Kidney (tissue), 14 donors: ENCODE results near the gene FAM78A. TPM values are rescaled to one million over a fixed set of nuclear protein-coding genes. Genes with fewer than 3 reads are reported as not detected.

ENCODE experiments used
- DNase-seq, 5 donors: peaks; one replicate each; pipeline ENCODE4 v3.0.0-alpha.2; 2013 to 2020
- FAIRE-seq: peaks from 2 replicates; lab custom pipeline; 2012; peaks lifted over from hg19 to GRCh38; lab: Jason Lieb, UNC
- H3K27ac ChIP-seq, 2 donors: one replicate each; pipeline ENCODE4 v1.7.0; 2013; ENCODE audit warnings: low read depth in 2 of 2, low read length in 2 of 2, inconsistent platforms in 1 of 2
- H3K27me3 ChIP-seq: one replicate; pipeline ENCODE4 v1.7.1; 2013; ENCODE audit warnings: low read length, inconsistent platforms; ENCODE audit not compliant: control insufficient read depth, insufficient read depth
- H3K36me3 ChIP-seq, 3 donors: one replicate each; pipeline versions ENCODE4 v1.7.0 to v1.7.1; 2013; ENCODE audit warnings: low read length in 3 of 3, control low read depth in 1 of 3, inconsistent platforms in 1 of 3; ENCODE audit not compliant: insufficient read depth in 3 of 3, control insufficient read depth in 2 of 3
- H3K4me1 ChIP-seq, 3 donors: one replicate each; pipeline versions ENCODE4 v1.7.0 to v1.7.1; 2013; ENCODE audit warnings: low read length in 3 of 3, inconsistent platforms in 1 of 3, low read depth in 1 of 3; ENCODE audit not compliant: control insufficient read depth in 2 of 3, insufficient read depth in 2 of 3
- H3K4me3 ChIP-seq, 3 donors: one replicate each; pipeline versions ENCODE4 v1.7.0 to v1.8.1; 2013; ENCODE audit warnings: low read length in 3 of 3, control low read depth in 1 of 3, inconsistent platforms in 1 of 3
- H3K9ac ChIP-seq, 3 donors: one replicate each; pipeline versions ENCODE4 v1.7.0 to v1.7.1; 2013; ENCODE audit warnings: low read length in 3 of 3, control low read depth in 1 of 3, inconsistent platforms in 1 of 3
- H3K9me3 ChIP-seq, 3 donors: one replicate each; pipeline versions ENCODE4 v1.7.0 to v1.7.1; 2013; ENCODE audit warnings: low read length in 3 of 3, control low read depth in 1 of 3, inconsistent platforms in 1 of 3; ENCODE audit not compliant: control insufficient read depth in 2 of 3, insufficient read depth in 1 of 3
- intact Hi-C: fragments of 100-400 bp; cut with DNase I; formaldehyde crosslinking; loops from one replicate; pipeline ENCODE4 v1.11.1; 2022
- polyA plus RNA-seq: library from polyadenylated mRNA; stranded (reverse); fragments of 350-450 nt; fragmentation: Illumina TruSeq; extraction: RNeasy Lipid Tissue Mini Kit (QIAGEN cat#74804); gene quantifications from one replicate; pipeline ENCODE4 v1.2.3, GENCODE V29; 2014; ENCODE audit warnings: low read depth, low replicate concordance; ENCODE audit not compliant: insufficient read depth
- total RNA-seq: library from RNA; stranded (reverse); fragmentation: NEBNext Ultra II Directional; extraction: Animal tissue kit (Norgen Biotek cat#: 25700); gene quantifications from one replicate; pipeline ENCODE4 v1.2.1, GENCODE V29; 2021
- TF ChIP-seq, protein P1 (sequence below): IDR thresholded peaks from 3 replicates; pipeline ENCODE4 v1.5.1; 2012; ENCODE audit warnings: mild to moderate bottlenecking, moderate library complexity, borderline replicate concordance; ENCODE audit not compliant: insufficient read depth; ENCODE audit errors: extremely low read depth
- donor health status: control.
- donor health status: control.
- donor health status: control.
- donor health status: control.
- donor health status: control.
- donor health status: DM: yes; HTN: yes; CAD: no.
- donor health status: Normal renal cell carcinoma (clear cell type).

Gene FAM78A
- total and polyA plus RNA-seq, 2 donors from 2014 or later: 1.6 to 6.1 TPM

DNA sequence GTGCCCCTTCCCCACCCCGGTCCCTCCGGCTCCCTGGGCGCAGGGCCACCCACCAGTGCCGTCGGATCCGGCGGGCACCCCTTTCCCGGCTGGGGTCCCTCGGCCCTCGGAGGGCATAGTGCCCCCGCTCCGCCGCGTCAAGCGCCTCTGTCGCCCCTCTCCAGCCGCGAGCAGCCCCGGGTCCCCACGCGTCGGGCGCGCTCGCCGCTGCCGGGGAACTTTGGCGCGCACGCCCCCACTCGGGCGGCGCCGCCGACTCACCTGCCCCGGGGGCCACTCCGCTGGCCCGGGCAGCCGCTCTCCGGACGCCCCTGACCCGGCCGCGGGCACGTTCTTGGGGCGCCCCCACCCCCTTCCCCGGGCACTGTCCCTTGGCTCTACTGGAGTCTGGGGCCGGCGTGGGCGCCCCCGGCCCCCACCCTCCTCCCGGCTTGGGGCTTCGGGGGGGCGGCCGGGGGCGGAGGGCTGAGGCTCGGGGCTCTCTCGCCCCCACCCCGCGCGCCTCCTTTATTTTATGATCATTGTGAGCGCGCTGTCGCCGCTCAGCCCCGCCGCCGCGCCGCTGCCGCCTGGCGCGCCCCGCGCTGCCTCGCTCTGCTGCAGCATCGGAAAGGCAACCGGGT is 1.1 kb upstream of the FAM78A start:
- FAIRE-seq: no peak
- intact Hi-C loops: no loop called here

DNA sequence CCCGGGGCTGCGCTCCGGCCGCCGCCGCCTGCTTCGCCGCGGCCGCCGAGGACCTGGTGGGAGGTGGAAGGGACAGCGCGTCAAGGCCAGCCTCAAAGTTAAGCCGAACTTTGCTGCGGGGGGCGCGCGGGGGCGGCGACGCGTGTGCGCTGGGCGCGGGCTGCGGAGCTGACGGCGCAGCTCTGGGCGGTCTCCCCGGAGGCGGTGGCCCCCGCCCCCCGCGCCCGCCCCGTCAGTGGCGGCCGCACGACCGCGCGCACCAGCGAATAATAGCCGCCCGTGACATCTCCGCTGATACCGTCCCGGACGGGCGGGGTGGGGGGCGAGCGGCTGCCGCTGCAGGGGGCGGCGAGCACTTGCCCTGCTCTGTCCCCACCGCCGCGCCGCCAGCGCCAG is 579 bp upstream of the FAM78A start:
- no peaks in the 10 kb centered on the region for H3K36me3 ChIP-seq
- TF ChIP-seq, protein P1, sequence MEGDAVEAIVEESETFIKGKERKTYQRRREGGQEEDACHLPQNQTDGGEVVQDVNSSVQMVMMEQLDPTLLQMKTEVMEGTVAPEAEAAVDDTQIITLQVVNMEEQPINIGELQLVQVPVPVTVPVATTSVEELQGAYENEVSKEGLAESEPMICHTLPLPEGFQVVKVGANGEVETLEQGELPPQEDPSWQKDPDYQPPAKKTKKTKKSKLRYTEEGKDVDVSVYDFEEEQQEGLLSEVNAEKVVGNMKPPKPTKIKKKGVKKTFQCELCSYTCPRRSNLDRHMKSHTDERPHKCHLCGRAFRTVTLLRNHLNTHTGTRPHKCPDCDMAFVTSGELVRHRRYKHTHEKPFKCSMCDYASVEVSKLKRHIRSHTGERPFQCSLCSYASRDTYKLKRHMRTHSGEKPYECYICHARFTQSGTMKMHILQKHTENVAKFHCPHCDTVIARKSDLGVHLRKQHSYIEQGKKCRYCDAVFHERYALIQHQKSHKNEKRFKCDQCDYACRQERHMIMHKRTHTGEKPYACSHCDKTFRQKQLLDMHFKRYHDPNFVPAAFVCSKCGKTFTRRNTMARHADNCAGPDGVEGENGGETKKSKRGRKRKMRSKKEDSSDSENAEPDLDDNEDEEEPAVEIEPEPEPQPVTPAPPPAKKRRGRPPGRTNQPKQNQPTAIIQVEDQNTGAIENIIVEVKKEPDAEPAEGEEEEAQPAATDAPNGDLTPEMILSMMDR: no peak
- peaks cover 2% of the 10 kb centered on the region for H3K27me3 ChIP-seq
- no peak overlapping the region for H3K27ac ChIP-seq
- no peak overlapping the region for H3K9ac ChIP-seq
- H3K4me3 ChIP-seq: peak overlapping the region in 1 of 3 donors; percentile 29
- no peak for FAIRE-seq
- peaks cover 0 to 2% (median 0%) of the 10 kb centered on the region in 3 donors for H3K4me1 ChIP-seq
- DNase-seq: peak in 1 of 5 donors; percentile 43
- intact Hi-C loops: no loop called here
- no peaks in the 10 kb centered on the region for H3K9me3 ChIP-seq

More for the DNA sequence above, 1.1 kb upstream of the FAM78A start:
- Histone ChIP-seq H3K9me3 (no peaks in the 10 kb centered on the region), H3K36me3 (no peaks in the 10 kb centered on the region), H3K4me1 (peaks cover 0 to 4% (median 0%) of the 10 kb centered on the region in 3 donors), H3K27me3 (peaks cover 7% of the 10 kb centered on the region), H3K9ac (no peak overlapping the region), H3K27ac (no peak overlapping the region), H3K4me3 (peak overlapping the region in 1 of 3 donors; percentile 29)
- TF ChIP-seq, protein P1: no peak
- no peak for DNase-seq

DNA sequence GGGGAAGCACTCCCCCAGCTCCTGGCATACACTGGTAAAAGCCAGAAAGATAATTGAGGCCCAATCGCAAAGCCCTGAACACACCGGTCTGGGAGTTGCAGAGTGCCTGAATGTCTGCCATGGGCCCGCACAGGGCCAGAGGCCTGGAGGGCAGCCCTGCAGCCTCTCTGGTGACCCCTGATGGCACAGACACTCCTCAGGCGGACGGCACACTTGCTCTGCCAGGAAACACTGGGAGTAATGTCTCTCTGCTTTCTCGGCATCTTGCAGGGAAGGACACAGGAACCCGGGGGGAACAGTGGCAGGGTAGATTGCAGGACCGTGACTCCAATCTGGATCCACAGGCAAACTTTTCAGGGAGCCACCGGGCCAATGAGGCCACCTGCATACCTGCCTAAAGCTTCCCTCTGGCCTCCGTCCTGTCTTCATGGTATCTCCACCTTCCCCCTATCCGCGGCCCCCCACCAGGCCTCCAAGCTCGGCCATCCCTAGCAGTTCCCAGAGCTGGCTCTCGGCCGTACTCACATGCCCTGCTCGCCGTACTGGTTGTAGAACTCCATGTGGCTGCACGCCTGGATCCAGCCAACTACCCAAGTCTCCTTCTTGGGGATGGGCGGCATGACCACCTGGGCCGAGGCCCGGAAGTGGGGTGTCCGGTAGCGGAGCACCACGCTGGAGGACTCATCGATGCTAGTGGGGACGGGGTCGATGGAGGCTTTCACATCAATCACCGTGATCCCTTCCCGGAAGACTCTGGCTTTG is 797 bp downstream of the FAM78A start:
- intact Hi-C loops: no loop called here
- TF ChIP-seq, protein P1: no peak
- H3K4me1 ChIP-seq: peaks cover 0 to 7% (median 0%) of the 10 kb centered on the region in 3 donors
- H3K27me3 ChIP-seq: peaks cover 2% of the 10 kb centered on the region
- DNase-seq (peak in 1 of 5 donors; percentile 79), FAIRE-seq (no peak)
- H3K9ac ChIP-seq: no peak overlapping the region
- H3K9me3 ChIP-seq: no peaks in the 10 kb centered on the region
- peak overlapping the region in 2 of 3 donors; percentile 18 to 43 for H3K4me3 ChIP-seq
- no peaks in the 10 kb centered on the region for H3K36me3 ChIP-seq
- H3K27ac ChIP-seq: peak overlapping the region; percentile 11 to 42
